HepG2 (cell line): ENCODE data around the gene SEC16A. TPM values are rescaled to one million over a fixed set of nuclear protein-coding genes. Genes with fewer than 3 reads are reported as not detected.

Source experiments
- BCL3 ChIP-seq: sonication (generic); formaldehyde crosslinking; IDR thresholded peaks from 2 replicates; pipeline ENCODE4 v1.5.1; 2020; ENCODE audit warnings: mild to moderate bottlenecking, missing genetic modification reagents, moderate library complexity
- CCAR2 ChIP-seq: fragments of 200-400 bp; formaldehyde crosslinking; optimal IDR thresholded peaks from 2 replicates; pipeline ENCODE3; 2018; ENCODE audit warnings: low read depth, mild to moderate bottlenecking, low read length, moderate library complexity
- CENPBD1 ChIP-seq: sonication (generic); formaldehyde crosslinking; IDR thresholded peaks from 2 replicates; pipeline ENCODE4 v1.8.0; 2022; ENCODE audit warnings: missing genetic modification reagents, low read depth, mild to moderate bottlenecking, borderline replicate concordance
- ELK4 ChIP-seq: sonication (generic); formaldehyde crosslinking; IDR thresholded peaks from 2 replicates; pipeline ENCODE4 v1.9.0; 2021; ENCODE audit warnings: missing genetic modification reagents, borderline replicate concordance
- FOSL2 ChIP-seq: sonication (generic); formaldehyde crosslinking; IDR thresholded peaks from 2 replicates; pipeline ENCODE4 v1.4.0; 2020; ENCODE audit warnings: missing genetic modification reagents
- MAFF ChIP-seq: IDR thresholded peaks from 2 replicates; pipeline ENCODE4 v1.6.1; 2011; ENCODE audit warnings: low read depth, low read length, improper control_type of control experiment
- NRL ChIP-seq: sonication (generic); formaldehyde crosslinking; IDR thresholded peaks from 2 replicates; pipeline ENCODE4 v1.5.0; 2020; ENCODE audit warnings: missing genetic modification reagents, mild to moderate bottlenecking, moderate library complexity, borderline replicate concordance
- TOPORS ChIP-seq: sonication (generic); formaldehyde crosslinking; IDR thresholded peaks from 2 replicates; pipeline ENCODE4 v1.8.0; 2023; ENCODE audit warnings: mild to moderate bottlenecking, missing genetic modification reagents
- ZFP91 ChIP-seq: sonication (generic); formaldehyde crosslinking; IDR thresholded peaks from 2 replicates; pipeline ENCODE4 v1.9.0; 2022; ENCODE audit warnings: missing genetic modification reagents, mild to moderate bottlenecking, borderline replicate concordance
- ZNF543 ChIP-seq: sonication (generic); formaldehyde crosslinking; IDR thresholded peaks from 2 replicates; pipeline ENCODE4 v1.4.0; 2020; ENCODE audit warnings: mild to moderate bottlenecking, missing genetic modification reagents
- ZNF563 ChIP-seq: sonication (generic); formaldehyde crosslinking; IDR thresholded peaks from 2 replicates; pipeline ENCODE4 v1.8.0; 2022; ENCODE audit warnings: mild to moderate bottlenecking, moderate library complexity, missing genetic modification reagents
- polyA plus RNA-seq, 8 experiments: library from polyadenylated mRNA; depleted of rRNA in 3 of 8; stranded (reverse) in 7 of 8; unstranded in 1 of 8; fragments of >200 nt; fragmentation: Illumina TruSeq in 4 of 8; extraction: Trizol in 4 of 8; gene quantifications; 2 replicates each; pipeline versions ENCODE4 v1.2.1 to v1.2.3, GENCODE V29; 2011 to 2016; ENCODE audit warnings: low read depth in 4 of 8, missing spikeins in 1 of 8, mixed read lengths in 1 of 8; ENCODE audit not compliant: insufficient read depth in 1 of 8
- total RNA-seq, 5 experiments: library from RNA; depleted of rRNA; stranded (reverse); fragments of >200 nt; fragmentation: Illumina TruSeq; extraction: Trizol; gene quantifications; 2 replicates each; pipeline ENCODE4 v1.2.3, GENCODE V29; 2016; ENCODE audit warnings: low read depth in 1 of 5
- TF ChIP-seq, protein P1 (sequence below): sonication (generic); formaldehyde crosslinking; IDR thresholded peaks from 2 replicates; pipeline ENCODE4 v1.8.0; 2023; ENCODE audit warnings: mild to moderate bottlenecking, missing genetic modification reagents
- TF ChIP-seq, protein P2 (sequence below): IDR thresholded peaks from 2 replicates; pipeline ENCODE4 v1.6.1; 2016; ENCODE audit warnings: mild to moderate bottlenecking
- TF ChIP-seq, protein P3 (sequence below): sonication (generic); formaldehyde crosslinking; IDR thresholded peaks from 2 replicates; pipeline ENCODE4 v1.8.0; 2022; ENCODE audit warnings: mild to moderate bottlenecking, missing genetic modification reagents; ENCODE audit not compliant: insufficient replicate concordance

The SEC16A gene
- total and polyA plus RNA-seq, 2 of the 13 experiments (the other 11 are each of a cell fraction or from before 2014, with no cell fraction given), result 15.9 to 18.9 TPM

DNA sequence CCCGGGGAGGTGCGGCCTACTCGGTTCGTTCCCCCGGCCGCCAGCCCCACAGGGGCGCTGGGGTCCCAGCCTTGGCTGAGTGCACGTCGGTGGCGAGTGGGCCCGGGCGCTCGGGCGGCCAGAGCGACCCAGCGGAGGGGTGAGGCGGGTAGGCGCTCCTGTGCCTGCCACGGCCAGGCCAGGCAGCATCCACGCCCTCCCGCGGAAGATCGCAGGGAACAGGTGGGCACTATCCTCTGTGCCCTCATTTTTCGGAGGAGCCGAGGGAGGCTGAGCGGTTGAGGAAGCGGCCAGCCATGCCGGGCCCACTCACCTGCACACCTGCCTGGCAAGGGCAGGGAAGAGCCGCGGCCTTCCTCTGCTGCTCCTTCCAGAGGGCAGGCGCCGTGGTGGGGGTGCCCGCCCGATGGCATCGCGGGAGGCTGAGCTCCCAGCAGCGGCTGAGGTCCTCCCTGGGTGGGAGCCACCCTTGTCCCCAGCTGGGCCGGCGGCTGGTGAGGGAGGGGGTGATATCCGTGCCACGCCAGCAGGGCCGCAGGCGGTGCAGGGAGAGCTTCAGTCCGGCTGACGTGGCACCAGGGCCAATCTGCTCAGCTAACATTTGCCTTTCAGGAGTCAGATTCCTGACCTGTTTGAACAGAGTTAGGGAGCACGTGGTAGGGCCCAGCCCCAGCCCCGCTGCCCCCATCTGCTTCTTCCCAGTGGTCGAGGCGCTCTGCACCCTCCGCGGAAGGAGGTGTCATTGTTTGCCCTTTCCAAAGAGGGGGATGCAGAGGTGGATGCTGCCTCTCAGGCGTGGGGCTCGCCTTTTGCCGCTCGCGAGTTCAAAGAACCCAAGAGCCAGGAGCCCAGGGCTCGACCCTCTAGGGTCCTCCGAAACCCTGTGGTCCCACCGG lies 1.6 kb upstream of the SEC16A start (continued):
- TF ChIP-seq ELK4 (CRISPR knock-in tag) (no peak), ZNF563 (peak; percentile 59; the same call in 1 of the 2 replicates), FOSL2 (CRISPR knock-in tag) (no peak), ZFP91 (peak; percentile 55), CCAR2 (no peak), NRL (0 out of 2 replicates have a peak, but pooled peaks have one; percentile 31), TOPORS (CRISPR knock-in tag) (no peak), CENPBD1 (no peak), ZNF543 (no peak; the same call in 1 of the 2 replicates), MAFF (no peak), BCL3 (CRISPR knock-in tag) (no peak; the same call in 1 of the 2 replicates)
- TF ChIP-seq, protein P1, sequence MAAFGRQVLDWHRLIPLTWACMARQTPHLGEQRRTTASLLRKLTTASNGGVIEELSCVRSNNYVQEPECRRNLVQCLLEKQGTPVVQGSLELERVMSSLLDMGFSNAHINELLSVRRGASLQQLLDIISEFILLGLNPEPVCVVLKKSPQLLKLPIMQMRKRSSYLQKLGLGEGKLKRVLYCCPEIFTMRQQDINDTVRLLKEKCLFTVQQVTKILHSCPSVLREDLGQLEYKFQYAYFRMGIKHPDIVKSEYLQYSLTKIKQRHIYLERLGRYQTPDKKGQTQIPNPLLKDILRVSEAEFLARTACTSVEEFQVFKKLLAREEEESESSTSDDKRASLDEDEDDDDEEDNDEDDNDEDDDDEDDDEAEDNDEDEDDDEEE (CRISPR knock-in tag), result peak; percentile 45; the same call in 1 of the 2 replicates
- TF ChIP-seq, protein P2, sequence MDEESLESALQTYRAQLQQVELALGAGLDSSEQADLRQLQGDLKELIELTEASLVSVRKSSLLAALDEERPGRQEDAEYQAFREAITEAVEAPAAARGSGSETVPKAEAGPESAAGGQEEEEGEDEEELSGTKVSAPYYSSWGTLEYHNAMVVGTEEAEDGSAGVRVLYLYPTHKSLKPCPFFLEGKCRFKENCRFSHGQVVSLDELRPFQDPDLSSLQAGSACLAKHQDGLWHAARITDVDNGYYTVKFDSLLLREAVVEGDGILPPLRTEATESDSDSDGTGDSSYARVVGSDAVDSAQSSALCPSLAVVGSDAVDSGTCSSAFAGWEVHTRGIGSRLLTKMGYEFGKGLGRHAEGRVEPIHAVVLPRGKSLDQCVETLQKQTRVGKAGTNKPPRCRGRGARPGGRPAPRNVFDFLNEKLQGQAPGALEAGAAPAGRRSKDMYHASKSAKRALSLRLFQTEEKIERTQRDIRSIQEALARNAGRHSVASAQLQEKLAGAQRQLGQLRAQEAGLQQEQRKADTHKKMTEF (CRISPR knock-in tag), result peak; percentile 16
- TF ChIP-seq, protein P3, sequence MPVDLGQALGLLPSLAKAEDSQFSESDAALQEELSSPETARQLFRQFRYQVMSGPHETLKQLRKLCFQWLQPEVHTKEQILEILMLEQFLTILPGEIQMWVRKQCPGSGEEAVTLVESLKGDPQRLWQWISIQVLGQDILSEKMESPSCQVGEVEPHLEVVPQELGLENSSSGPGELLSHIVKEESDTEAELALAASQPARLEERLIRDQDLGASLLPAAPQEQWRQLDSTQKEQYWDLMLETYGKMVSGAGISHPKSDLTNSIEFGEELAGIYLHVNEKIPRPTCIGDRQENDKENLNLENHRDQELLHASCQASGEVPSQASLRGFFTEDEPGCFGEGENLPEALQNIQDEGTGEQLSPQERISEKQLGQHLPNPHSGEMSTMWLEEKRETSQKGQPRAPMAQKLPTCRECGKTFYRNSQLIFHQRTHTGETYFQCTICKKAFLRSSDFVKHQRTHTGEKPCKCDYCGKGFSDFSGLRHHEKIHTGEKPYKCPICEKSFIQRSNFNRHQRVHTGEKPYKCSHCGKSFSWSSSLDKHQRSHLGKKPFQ (CRISPR knock-in tag), result no peak
